K562 (cell line): ENCODE measurements around the gene STK11. TPM values are rescaled to one million over a fixed set of nuclear protein-coding genes. Genes with fewer than 3 reads are reported as not detected.

Experiments used
- ATAC-seq: fragments of 200-7000 bp; cut with Tn5 transposase; 3 replicates; pipeline ENCODE4 v1.9.1; 2020; ENCODE audit warnings: moderate library complexity
- BruUV-seq: library from RNA; stranded (reverse); fragments of 400-500 nt; replicated peaks from 2 replicates; lab custom pipeline; 2021; lab: Mats Ljungman, UMichigan
- CTCF ChIA-PET: fragments of 300-600 bp; formaldehyde crosslinking; extraction: SDS; loops from one replicate; lab custom pipeline; 2021; ENCODE audit warnings: low intra/inter-chr PET ratio; lab: Yijun Ruan, JAX
- POLR2A ChIA-PET: fragments of 300-600, 350-650 bp; sonication (Branson Sonifier 250); formaldehyde crosslinking; extraction: SDS; loops from one replicate; lab custom pipeline; 2021; ENCODE audit warnings: antibody characterized with exemption, inconsistent platforms; lab: Yijun Ruan, JAX
- DNase-seq, 4 experiments: peaks; one replicate each; pipeline versions ENCODE4 v3.0.0 to v3.0.0-alpha.2; 2011 to 2018; ENCODE audit warnings: low spot score in 3 of 4, mixed read lengths in 3 of 4; ENCODE audit errors: extremely low read depth in 1 of 4
- FAIRE-seq: peaks from 2 replicates; lab custom pipeline; 2011; peaks lifted over from hg19 to GRCh38; lab: Jason Lieb, UNC
- H2AFZ ChIP-seq: 2 replicates; pipeline ENCODE4 v1.6.0; 2011; ENCODE audit warnings: low read depth, low read length, control low read depth, inconsistent platforms
- H3K27ac ChIP-seq: fragments of 200-600 bp; 3 replicates; pipeline ENCODE4 v1.8.0; 2011; ENCODE audit warnings: low read depth, mild to moderate bottlenecking, control low read depth, inconsistent platforms, low read length, moderate library complexity, mixed read lengths; ENCODE audit errors: extremely low read depth
- H3K27me3 ChIP-seq, 2 experiments: fragments of 300-600 bp in 1 of 2; 2 replicates in 1 of 2; 3 replicates in 1 of 2; pipeline versions ENCODE4 v1.6.0 to v1.8.0; 2011; ENCODE audit warnings: inconsistent platforms in 2 of 2, low read length in 2 of 2, mild to moderate bottlenecking in 1 of 2, mixed read lengths in 1 of 2, moderate library complexity in 1 of 2; ENCODE audit not compliant: control insufficient read depth in 2 of 2, insufficient read depth in 2 of 2
- H3K36me3 ChIP-seq: fragments of 300-600 bp; 3 replicates; pipeline ENCODE4 v1.8.0; 2011; ENCODE audit warnings: mild to moderate bottlenecking, low read length, inconsistent platforms; ENCODE audit not compliant: control insufficient read depth, insufficient read depth
- H3K4me1 ChIP-seq, 2 experiments: fragments of 200-600 bp in 1 of 2; replicated peaks in 1 of 2; 2 replicates in 1 of 2; 3 replicates in 1 of 2; pipeline versions ENCODE4 v1.5.1 to v1.8.0; 2011; ENCODE audit warnings: inconsistent platforms in 2 of 2, low read length in 2 of 2, mild to moderate bottlenecking in 1 of 2, mixed read lengths in 1 of 2, moderate library complexity in 1 of 2; ENCODE audit not compliant: control insufficient read depth in 2 of 2, insufficient read depth in 2 of 2
- H3K4me2 ChIP-seq: 2 replicates; pipeline ENCODE4 v1.6.1; 2011; ENCODE audit warnings: low read length, control low read depth, inconsistent platforms, mixed read lengths; ENCODE audit not compliant: insufficient read depth
- H3K4me3 ChIP-seq: fragments of 200-600 bp; sonication (generic), shearing (Covaris generic); 2 replicates; pipeline ENCODE4 v1.5.1; 2016; ENCODE audit warnings: control low read depth, inconsistent platforms
- H3K79me2 ChIP-seq: fragments of 200-600 bp; 3 replicates; pipeline ENCODE4 v1.8.0; 2011; ENCODE audit warnings: low read length, inconsistent platforms; ENCODE audit not compliant: control insufficient read depth, insufficient read depth
- H3K9ac ChIP-seq, 2 experiments: 2 replicates each; pipeline versions ENCODE4 v1.6.0 to v1.6.1; 2011; ENCODE audit warnings: low read depth in 2 of 2, low read length in 2 of 2, control low read depth in 1 of 2, inconsistent platforms in 1 of 2, mild to moderate bottlenecking in 1 of 2, mixed read lengths in 1 of 2; ENCODE audit not compliant: insufficient read depth in 1 of 2
- H3K9me1 ChIP-seq: one replicate; pipeline ENCODE4 v1.6.0; 2011; ENCODE audit warnings: inconsistent platforms, mild to moderate bottlenecking, low read length, moderate library complexity; ENCODE audit not compliant: control insufficient read depth, insufficient read depth
- H3K9me3 ChIP-seq: replicated peaks from 2 replicates; pipeline ENCODE4 v1.5.1; 2011; ENCODE audit warnings: low read depth, low read length, inconsistent platforms; ENCODE audit not compliant: control insufficient read depth, insufficient read depth
- H4K20me1 ChIP-seq: replicated peaks from 2 replicates; pipeline ENCODE4 v1.6.1; 2011; ENCODE audit warnings: low read length, inconsistent platforms, mixed read lengths; ENCODE audit not compliant: control insufficient read depth, insufficient read depth
- DLX4 ChIP-seq: fragments of 250-450 bp; sonication (Bioruptor Pico); IDR thresholded peaks from 2 replicates; pipeline ENCODE4 v1.6.1; 2021; ENCODE audit warnings: mild to moderate bottlenecking
- SMAD3 ChIP-seq: fragments of 450-650 bp; formaldehyde crosslinking; conservative IDR thresholded peaks from 2 replicates; pipeline ENCODE4 v1.4.0; 2020; ENCODE audit warnings: mild to moderate bottlenecking
- YBX1 ChIP-seq: fragments of 450-650 bp; IDR thresholded peaks from 2 replicates; pipeline ENCODE4 v1.7.1; 2016; ENCODE audit warnings: mild to moderate bottlenecking
- ZBTB33 ChIP-seq: sonication (generic); formaldehyde crosslinking; IDR thresholded peaks from 2 replicates; pipeline ENCODE4 v1.8.1; 2023; ENCODE audit warnings: mild to moderate bottlenecking, missing genetic modification reagents
- ZC3H11A ChIP-seq: IDR thresholded peaks from 2 replicates; pipeline ENCODE4 v1.6.1; 2012; ENCODE audit warnings: low read depth, low read length, improper control_type of control experiment
- ZNF239 ChIP-seq: fragments of 250-450 bp; sonication (Bioruptor Pico); IDR thresholded peaks from 2 replicates; pipeline ENCODE4 v1.4.0; 2020; ENCODE audit warnings: mild to moderate bottlenecking
- WGBS: fragments of 100-300 bp; shearing (Covaris generic); methylation state at CpG from one replicate; pipeline ENCODE4 v1.1.6; 2016; ENCODE audit warnings: low coverage, mixed read lengths; ENCODE audit not compliant: insufficient coverage; ENCODE audit errors: missing lambda C conversion rate; 5-methylcytosine and 5-hydroxymethylcytosine counted together
- in situ Hi-C: fragments of 300-500 bp; cut with MboI; formaldehyde crosslinking; loops from 4 replicates; pipeline ENCODE4 v1.15.0; 2018; ENCODE audit warnings: inconsistent platforms, mixed read lengths
- intact Hi-C: fragments of 100-400 bp; cut with micrococcal nuclease; formaldehyde crosslinking; loops from 2 replicates; pipeline ENCODE4 v1.14.2; 2022
- polyA plus RNA-seq, 8 experiments: library from polyadenylated mRNA; depleted of rRNA in 4 of 8; stranded (reverse) in 5 of 8; unstranded in 3 of 8; fragments of >200 nt; fragmentation: Nextera tagmentation in 2 of 8; fragmentation: Illumina TruSeq in 1 of 8; extraction: Ambion mirVana in 2 of 8; extraction: Trizol in 1 of 8; gene quantifications; 2 replicates each; pipeline versions ENCODE4 v1.2.1 to v1.2.3, GENCODE V29; 2011 to 2014; ENCODE audit warnings: inconsistent platforms in 1 of 8, missing spikeins in 1 of 8
- total RNA-seq, 7 experiments: library from RNA; depleted of rRNA in 6 of 7; stranded (reverse); fragments of >200 nt in 6 of 7; fragmentation: Illumina TruSeq in 2 of 7; extraction: Trizol in 2 of 7; gene quantifications; 2 replicates each; pipeline versions ENCODE4 v1.2.1 to v1.2.3, GENCODE V29; 2011 to 2021; ENCODE audit warnings: low replicate concordance in 1 of 7
- TF ChIP-seq, protein P1 (sequence below): fragments of 250-450 bp; sonication (Bioruptor Pico); IDR thresholded peaks from 2 replicates; pipeline ENCODE4 v1.8.0; 2021; ENCODE audit warnings: moderate library complexity, mild to moderate bottlenecking, inconsistent platforms
- TF ChIP-seq, protein P2 (sequence below), 2 experiments: fragments of 450-650 bp; IDR thresholded peaks; 2 replicates each; pipeline ENCODE4 v1.6.1; 2018; ENCODE audit warnings: mild to moderate bottlenecking in 2 of 2, low read depth in 1 of 2; ENCODE audit not compliant: partially characterized antibody in 2 of 2
- TF ChIP-seq, protein P3 (sequence below): fragments of 200-800 bp; sonication (Bioruptor generic); IDR thresholded peaks from 2 replicates; pipeline ENCODE4 v1.6.1; 2017; ENCODE audit warnings: missing genetic modification characterization, missing compliant biosample characterization

Gene STK11
- total and polyA plus RNA-seq, 9 of the 15 experiments (the other 6 are each of a cell fraction or from before 2014, with no cell fraction given) = 0.15 to 96.5 (median 31.7) TPM

DNA sequence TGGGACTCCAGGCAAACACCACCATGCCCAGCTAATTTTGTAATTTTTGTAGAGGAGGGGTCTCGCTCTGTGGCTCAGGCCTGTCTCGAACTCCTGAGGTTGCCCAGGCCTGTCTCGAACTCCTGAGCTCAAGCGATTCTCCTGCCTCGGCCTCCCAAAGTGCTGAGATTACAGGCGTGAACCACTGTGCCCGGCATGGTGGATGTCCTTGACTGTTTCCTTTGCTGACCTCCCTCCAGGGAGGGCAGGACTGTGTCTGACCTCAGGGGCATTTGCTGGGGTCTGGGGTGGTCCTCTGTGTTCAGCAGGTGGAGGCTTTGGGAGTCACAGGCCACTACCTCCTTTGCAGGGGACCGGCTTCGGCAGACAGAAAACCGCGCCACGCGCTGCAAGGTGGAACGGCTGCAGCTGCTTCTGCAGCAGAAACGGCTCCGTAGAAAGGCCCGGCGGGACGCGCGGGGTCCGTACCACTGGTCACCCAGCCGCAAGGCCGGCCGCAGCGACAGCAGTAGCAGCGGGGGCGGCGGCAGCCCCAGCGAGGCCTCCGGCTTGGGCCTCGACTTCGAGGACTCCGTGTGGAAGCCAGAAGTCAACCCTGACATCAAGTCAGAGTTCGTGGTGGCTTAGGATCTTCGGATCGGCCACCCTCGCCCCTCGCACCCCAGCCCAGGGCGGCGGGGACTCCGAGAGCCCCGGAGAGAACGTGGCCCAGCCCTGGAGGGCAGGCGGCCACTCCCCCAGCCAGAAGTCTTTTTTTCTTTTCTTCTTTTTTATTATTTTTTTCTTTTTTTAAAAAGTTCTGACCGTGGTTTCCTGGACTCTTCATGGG lies 51.3 kb downstream of the STK11 start (continued):
- peak; percentile 96 for TF ChIP-seq ZBTB33 (CRISPR knock-in tag)
- TF ChIP-seq ZNF239 = no peak
- TF ChIP-seq SMAD3 = no peak
- TF ChIP-seq DLX4 (CRISPR knock-in tag) = no peak

GRCh38 chr19:1257475-1258162 lies 52.0 kb downstream of the STK11 start:
- no peaks in the 10 kb centered on the region for H3K9me1 ChIP-seq
- in situ Hi-C loops (no loop called here), intact Hi-C loops (no loop called here)
- BruUV-seq = no TSS peak
- H3K9me3 ChIP-seq = no peaks in the 10 kb centered on the region
- no peak overlapping the region for H3K4me3 ChIP-seq
- H3K9ac ChIP-seq = peak overlapping the region in 1 of 2 experiments; percentile 31; a peak in 1 of 4 replicates
- H3K27ac ChIP-seq = peak overlapping the region; percentile 43; the same call in 1 of the 3 replicates
- peaks cover 62 to 100% of the 10 kb centered on the region in 2 experiments for H3K4me1 ChIP-seq
- FAIRE-seq = peak; percentile 23
- peaks cover 53% of the 10 kb centered on the region; the same call in 2 of the 3 replicates for H3K36me3 ChIP-seq
- ATAC-seq = no peak
- no peak overlapping the region for H3K4me2 ChIP-seq
- CTCF ChIA-PET = no interaction called here
- DNase-seq = no peak
- peaks cover 54% of the 10 kb centered on the region for H3K79me2 ChIP-seq
- WGBS = 57% methylated on average over 10 of the region's 23 CpGs
- no peaks in the 10 kb centered on the region for H3K27me3 ChIP-seq
- H4K20me1 ChIP-seq = 0 out of 2 replicates have a peak, but pooled peaks cover 7% of the 10 kb centered on the region
- POLR2A ChIA-PET = interaction anchor here (1.0 to 7.8 kb wide), 3 partner anchors 9 to 14 kb away, joined by 3 to 88 read pairs (median 8); partner anchors contain the start of gene CIRBP
- H2AFZ ChIP-seq = no peak overlapping the region
- TF ChIP-seq, protein P1, sequence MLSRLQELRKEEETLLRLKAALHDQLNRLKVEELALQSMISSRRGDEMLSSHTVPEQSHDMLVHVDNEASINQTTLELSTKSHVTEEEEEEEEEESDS (CRISPR knock-in tag) = no peak
- TF ChIP-seq, protein P2, sequence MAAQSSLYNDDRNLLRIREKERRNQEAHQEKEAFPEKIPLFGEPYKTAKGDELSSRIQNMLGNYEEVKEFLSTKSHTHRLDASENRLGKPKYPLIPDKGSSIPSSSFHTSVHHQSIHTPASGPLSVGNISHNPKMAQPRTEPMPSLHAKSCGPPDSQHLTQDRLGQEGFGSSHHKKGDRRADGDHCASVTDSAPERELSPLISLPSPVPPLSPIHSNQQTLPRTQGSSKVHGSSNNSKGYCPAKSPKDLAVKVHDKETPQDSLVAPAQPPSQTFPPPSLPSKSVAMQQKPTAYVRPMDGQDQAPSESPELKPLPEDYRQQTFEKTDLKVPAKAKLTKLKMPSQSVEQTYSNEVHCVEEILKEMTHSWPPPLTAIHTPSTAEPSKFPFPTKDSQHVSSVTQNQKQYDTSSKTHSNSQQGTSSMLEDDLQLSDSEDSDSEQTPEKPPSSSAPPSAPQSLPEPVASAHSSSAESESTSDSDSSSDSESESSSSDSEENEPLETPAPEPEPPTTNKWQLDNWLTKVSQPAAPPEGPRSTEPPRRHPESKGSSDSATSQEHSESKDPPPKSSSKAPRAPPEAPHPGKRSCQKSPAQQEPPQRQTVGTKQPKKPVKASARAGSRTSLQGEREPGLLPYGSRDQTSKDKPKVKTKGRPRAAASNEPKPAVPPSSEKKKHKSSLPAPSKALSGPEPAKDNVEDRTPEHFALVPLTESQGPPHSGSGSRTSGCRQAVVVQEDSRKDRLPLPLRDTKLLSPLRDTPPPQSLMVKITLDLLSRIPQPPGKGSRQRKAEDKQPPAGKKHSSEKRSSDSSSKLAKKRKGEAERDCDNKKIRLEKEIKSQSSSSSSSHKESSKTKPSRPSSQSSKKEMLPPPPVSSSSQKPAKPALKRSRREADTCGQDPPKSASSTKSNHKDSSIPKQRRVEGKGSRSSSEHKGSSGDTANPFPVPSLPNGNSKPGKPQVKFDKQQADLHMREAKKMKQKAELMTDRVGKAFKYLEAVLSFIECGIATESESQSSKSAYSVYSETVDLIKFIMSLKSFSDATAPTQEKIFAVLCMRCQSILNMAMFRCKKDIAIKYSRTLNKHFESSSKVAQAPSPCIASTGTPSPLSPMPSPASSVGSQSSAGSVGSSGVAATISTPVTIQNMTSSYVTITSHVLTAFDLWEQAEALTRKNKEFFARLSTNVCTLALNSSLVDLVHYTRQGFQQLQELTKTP (IDR thresholded peaks at IDR 0.05; ENCODE audit: low read depth in 1 of 2, partially characterized antibody in 2 of 2) = no peak
- TF ChIP-seq ZC3H11A = no peak
- TF ChIP-seq, protein P3, sequence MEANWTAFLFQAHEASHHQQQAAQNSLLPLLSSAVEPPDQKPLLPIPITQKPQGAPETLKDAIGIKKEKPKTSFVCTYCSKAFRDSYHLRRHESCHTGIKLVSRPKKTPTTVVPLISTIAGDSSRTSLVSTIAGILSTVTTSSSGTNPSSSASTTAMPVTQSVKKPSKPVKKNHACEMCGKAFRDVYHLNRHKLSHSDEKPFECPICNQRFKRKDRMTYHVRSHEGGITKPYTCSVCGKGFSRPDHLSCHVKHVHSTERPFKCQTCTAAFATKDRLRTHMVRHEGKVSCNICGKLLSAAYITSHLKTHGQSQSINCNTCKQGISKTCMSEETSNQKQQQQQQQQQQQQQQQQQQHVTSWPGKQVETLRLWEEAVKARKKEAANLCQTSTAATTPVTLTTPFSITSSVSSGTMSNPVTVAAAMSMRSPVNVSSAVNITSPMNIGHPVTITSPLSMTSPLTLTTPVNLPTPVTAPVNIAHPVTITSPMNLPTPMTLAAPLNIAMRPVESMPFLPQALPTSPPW (CRISPR knock-in tag) = peak; percentile 51; the same call in 1 of the 2 replicates
- TF ChIP-seq YBX1 = no peak
